HG03066 (cell line): ENCODE results near the gene HCFC1R1.

Source experiments
- ATAC-seq: cut with Tn5 transposase; IDR thresholded peaks from one replicate; pipeline ENCODE4 v1.9.1; 2021; ENCODE audit warnings: low read depth; ENCODE audit not compliant: unreplicated experiment

Gene HCFC1R1

DNA sequence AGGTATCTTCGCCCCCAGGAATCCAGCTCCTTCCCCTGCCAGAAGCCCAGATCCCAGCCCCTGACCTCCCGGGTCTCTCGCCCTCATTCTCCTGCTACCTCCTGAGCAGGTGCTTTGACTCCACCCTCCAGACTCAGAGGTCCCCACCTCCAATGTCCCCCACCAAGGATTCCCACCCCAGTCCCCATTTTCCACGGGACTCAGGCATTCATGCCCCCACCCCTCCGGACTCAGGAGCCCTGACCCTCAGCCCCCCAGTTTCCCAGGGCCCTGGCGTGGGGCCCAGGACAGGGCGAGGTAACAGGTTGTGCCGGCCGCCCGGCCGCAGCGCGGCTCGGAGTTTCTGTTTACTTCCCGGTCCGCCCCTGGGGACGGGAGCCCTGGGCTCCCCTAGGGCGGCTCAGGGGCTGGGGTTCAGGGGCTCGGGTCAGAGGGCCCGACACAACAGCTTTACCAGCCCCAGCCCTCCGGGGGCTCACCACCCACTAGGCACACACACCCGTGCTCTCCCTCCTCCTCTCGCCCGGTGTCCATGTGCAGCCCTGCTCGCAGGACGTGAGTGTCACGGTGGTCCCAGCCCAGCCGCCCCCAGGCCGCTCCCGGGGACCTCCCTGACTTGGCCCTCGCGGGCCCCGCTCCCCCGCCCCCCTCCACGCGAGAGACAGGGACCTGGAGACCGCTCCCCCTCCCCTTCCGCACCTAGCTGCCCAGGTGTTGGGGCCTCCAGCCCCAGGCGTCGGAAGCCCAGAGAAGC, 12.4 kb upstream of the HCFC1R1 start:
- no peak for ATAC-seq

DNA sequence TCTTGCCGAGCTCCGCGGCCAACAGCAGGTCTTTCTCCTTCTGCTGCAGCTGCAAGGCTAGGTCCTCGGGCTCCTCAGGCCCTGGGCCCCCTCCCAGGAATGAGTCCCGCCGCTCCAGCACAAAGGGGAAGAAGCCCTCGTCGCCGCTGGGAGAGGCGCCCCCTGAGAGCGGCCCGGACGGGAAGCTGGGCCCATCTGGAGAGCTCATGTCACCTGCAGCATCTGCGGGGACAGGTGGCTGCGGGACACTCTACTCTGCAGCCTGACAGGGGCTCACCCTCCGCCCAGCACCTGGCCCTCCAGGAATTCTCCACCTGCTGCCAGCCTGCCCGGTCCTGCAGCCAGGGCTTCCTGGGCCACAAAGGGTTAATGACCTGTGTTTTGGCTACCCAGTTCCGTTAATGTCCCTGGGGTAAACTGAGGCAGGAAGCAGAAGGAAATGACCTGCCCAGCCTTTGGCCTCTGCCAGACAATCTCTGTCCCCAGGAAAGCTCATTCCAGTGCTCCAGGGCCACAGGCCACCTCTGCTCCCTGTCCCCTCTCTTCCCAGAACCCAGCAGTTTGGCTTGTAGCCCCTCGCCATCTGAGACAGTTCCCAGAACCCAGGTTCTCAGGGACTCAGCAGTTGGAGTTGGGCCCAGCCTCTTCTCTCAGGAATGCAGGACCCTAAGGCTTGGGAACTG, 11.7 kb upstream of the HCFC1R1 start:
- no peak for ATAC-seq

DNA sequence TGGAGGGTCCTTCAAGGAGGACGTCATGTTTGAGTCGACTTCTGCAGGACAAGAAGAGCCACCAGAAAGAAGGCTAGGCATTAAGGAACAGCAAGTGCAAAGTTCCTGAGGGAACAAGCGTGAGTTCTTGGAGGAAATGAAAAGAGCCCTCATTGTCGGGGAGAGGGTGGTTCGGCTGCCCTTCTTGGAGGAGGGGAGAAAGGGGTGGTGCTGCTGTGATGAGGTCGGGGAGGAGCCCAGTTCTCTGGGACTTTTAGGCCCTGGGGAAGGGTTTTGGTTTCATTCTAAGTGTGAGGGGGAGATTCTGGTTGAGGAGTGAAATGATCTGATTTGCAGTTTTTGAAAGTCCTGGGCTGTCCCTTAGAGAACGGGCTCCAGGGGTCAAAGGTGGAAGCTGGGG, 8.9 kb upstream of the HCFC1R1 start:
- no peak for ATAC-seq

DNA sequence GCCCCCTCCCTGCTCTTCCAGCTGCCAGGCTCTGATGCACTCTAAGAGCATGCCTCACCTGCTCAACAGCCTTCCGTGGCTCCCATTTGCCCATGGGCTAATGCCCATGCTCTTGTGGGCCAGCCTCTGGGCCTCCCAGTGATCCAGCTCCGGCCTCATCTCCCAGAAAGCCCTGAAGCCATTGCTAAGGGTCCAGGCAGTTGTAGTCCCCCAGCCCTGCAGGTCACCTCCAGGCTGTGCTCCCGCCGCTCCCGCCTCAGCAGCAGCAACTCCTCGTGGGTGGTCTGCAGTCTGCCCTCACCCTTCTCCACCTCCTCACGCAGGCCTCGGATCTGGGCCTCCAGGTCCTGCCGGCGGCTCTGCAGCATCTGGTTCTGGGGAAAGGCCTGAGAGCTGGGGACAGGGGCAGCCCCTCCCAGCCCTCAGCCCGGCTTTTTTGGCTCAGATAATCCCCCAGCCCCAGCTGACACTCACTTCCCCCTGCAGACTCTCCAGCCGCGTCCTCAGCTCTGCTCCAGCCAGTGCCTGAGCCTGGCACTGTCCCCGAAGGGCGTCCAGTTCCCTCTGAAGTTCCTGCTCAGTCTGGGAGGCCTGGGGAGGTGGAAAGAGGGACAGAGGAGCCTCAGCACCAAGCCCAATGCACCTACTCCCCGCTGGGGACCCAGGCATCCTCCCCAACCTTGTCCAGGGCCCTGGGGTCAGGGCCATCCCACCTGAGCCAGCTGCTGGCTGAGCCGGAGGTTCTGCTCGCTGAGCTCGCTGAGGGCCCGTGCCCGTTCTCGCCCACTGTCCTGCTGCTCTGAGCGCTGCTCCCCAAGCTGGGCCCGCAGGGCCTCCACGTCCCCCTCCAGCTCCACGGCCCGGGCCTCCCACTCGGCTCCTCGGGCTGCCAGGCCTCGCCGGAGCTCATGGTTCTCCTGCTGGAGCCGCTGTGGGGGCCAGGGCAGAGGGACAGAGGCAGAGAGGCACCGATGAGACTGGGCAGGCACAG, 6.8 kb upstream of the HCFC1R1 start:
- ATAC-seq = no peak

DNA sequence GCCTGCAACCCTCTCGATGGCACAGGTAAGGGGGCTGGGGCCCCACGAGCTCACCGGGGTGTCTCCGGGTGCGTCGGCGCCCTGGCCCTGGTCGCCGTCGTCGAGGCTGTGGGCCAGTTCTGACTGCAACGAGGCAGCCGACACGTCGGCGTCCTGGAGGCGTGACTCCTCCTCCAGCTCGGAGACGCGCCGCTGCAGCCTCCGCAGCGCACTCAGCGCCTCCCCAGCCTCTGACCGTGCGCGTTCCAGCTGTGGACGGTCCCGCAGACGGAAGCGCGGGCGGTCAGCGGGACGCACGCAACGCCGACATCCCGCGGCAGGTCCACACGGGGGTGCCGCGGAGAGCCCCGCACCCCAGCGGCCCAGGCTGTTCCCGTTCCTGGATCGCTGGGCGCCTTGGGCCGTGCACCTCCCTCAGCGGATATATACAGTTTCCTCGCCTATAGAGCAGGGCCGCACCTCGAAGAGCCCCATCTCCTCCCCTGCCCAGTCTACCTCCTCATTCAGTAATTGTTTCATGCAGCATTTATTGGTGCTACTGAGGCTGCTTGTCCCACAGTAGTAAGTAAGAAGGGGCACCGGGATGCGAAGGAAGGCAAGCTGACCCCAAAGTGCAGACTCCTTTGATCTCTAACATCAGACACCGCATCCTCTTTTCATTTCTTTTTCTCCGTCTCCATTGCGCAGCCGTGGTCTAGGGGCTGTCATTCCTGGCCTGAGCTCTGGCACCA, 5.9 kb upstream of the HCFC1R1 start:
- no peak for ATAC-seq

DNA sequence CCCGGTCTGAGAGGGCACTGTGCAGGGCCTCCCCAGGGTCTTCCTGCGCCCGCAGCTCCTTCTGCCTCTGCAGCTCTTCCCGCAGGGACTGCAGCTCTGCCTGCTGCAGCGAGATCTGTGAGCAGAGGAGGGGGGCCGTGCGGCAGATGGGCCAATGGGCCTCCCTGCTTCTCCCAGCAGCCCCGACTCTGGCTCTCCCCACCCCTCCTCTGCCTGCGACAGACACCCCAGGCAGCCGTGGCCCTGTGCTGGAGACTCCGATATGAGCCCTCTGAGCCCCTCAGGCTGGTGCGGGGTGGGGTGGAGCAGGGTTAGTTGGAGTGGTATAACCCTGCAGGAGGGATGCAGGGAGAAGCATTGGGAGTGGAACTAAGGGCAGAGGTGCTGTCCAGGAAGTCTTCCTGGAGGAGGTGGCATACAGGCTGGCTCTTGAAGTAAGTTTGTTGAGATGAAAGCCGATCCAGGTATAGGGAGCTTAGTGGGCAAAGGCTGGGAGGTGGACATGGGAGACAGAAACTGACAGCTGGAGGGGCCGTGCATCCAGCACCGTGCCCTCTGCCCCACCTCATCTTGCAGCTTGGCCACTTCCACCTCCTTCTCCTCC, 5.1 kb upstream of the HCFC1R1 start:
- ATAC-seq = no peak

DNA sequence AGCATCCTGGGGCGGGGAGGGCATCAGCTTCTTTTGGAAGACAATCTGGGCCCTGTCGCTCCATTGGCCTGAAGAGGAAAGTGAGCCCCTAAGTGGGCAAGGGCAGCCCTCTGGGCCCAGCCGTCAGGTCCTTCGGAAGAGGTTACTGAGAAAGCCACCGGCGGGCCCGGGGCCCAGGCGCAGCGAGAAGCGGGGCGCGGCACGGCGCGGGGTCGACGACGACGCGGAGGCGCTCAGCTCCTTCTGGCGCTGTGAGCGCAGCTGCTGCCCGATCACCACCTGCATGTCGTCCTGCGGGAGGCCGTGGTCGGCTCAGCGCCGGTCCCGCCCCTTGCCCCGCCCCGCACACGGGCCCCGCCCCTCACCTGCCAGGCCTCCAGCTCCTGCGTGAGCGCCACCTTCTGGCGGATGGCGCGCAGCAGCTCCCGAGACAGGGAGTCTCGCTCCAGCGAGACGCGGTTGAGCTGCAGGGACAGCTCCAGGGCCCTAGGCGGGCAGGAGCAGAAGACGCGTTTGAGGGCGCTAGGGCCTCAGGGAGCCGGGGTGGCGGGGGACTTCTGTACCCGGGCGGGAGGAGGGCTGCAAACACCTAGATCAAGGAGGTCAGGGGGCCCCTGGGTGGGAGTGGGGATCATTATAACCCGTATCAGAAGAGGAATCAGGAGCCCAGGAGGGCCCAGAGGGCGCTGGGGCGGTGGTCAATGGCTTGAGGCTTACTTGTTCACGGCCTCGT, 4.4 kb upstream of the HCFC1R1 start:
- ATAC-seq = no peak

DNA sequence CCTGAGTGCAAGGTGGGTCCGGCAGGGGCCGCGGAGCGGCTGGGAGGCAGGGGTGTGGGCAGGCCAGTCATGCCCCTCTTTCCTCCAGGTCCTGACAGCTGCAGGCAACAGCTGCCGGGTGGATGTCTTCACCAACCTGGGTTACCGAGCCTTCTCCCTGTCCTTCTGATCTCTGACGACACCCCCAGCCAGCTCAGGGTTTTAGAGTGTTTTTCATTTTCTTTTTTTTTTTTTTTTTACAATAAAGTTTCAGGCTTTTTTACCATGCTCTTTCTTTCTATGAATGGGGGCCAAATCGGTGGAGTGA, 3.7 kb upstream of the HCFC1R1 start:
- no peak for ATAC-seq

DNA sequence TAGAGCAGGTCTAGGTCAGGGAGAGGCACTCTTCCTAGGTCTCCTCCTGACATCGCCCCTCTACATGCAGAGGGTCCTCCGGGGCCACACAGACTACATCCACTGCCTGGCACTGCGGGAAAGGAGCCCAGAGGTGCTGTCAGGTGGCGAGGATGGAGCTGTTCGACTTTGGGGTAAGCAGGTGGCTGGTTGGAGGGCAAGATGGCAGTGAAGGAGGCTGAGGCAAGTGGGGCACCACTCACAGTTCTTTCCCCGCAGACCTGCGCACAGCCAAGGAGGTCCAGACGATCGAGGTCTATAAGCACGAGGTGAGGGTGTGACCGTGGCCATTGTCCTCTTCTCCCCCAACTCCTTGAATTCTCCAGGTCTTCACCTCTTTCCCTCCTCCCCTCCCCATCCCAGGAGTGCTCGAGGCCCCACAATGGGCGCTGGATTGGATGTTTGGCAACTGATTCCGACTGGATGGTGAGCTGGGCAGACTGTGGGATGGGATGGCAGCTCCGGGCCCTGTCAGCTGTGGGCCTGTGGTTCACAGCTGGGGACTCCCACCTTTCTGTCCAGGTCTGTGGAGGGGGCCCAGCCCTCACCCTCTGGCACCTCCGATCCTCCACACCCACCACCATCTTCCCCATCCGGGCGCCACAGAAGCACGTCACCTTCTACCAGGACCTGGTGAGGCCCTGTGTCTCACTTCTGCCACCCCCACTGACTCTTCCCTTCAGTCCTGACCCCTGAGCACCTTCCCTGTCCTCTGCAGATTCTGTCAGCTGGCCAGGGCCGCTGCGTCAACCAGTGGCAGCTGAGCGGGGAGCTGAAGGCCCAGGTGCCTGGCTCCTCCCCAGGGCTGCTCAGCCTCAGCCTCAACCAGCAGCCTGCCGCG, 3.1 kb upstream of the HCFC1R1 start:
- ATAC-seq = no peak

DNA sequence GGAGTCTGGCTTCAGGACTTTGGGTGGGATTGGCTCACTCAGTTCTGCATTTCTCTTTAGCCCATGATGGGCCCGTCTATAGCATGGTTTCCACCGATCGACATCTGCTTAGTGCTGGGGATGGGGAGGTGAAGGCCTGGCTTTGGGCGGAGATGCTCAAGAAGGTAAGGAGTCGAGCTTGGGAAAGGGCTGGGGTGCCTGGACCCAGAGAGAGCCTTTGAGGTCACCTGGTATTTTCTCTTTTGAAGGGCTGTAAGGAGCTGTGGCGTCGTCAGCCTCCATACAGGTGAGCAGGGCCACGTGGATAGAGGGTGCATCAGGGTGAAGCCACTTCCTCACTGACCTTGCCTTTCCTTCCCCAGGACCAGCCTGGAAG, 2.2 kb upstream of the HCFC1R1 start:
- ATAC-seq = no peak

DNA sequence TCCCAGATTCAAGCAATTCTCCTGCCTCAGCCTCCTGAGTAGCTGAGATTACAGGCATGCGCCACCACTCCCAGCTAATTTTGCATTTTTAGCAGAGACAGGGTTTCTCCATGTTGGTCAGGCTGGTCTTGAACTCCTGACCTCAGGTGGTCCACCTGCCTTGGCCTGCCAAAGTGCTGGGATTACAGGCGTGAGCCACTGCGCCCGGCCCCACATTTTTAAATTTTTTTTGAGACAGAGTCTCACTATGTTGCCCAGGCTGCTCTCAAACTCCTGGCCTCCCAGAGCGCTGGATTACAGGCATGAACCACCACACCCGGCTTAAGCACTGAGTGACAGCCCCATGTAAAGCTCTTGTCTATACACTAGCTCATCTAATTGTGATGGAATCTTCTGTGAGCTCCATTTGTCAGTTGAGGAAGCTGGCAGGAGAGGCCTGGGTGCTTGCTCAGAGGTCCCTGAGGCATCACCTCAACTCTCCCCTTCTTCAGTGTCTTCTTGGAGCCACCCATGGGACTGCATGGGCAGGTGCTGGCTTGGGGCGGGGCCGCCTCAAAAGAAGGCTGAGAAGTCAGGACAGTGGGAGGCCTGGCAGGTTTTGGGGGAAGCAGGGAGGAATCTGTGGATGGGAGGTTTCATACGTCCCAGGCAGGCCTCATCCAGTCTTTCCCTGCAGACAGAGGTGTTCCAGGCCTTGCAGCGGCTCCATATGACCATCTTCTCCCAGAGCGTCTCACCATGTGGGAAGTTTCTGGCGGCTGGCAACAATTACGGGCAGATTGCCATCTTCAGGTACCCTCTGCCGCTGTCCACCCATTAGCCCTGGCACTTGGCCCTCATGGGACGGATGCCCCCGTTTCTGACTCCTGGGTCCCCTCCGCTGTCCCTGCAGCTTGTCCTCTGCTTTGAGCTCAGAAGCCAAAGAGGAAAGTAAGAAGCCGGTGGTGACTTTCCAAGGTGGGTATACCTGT, 1.6 kb upstream of the HCFC1R1 start:
- no peak for ATAC-seq

DNA sequence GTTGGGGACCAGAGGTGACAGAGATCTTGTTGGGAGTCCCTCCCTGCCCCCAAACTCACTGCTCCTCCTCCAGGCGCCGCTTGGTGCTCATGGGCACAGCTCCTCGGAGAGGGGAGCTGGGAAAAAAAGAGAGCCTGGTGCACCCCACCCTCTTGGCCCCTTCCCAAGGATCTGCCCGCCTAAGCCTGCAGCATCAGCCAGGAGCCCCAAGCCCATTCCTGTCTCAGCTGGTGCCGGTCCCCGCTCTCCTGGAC, 400 bp downstream of the HCFC1R1 start:
- no peak for ATAC-seq

DNA sequence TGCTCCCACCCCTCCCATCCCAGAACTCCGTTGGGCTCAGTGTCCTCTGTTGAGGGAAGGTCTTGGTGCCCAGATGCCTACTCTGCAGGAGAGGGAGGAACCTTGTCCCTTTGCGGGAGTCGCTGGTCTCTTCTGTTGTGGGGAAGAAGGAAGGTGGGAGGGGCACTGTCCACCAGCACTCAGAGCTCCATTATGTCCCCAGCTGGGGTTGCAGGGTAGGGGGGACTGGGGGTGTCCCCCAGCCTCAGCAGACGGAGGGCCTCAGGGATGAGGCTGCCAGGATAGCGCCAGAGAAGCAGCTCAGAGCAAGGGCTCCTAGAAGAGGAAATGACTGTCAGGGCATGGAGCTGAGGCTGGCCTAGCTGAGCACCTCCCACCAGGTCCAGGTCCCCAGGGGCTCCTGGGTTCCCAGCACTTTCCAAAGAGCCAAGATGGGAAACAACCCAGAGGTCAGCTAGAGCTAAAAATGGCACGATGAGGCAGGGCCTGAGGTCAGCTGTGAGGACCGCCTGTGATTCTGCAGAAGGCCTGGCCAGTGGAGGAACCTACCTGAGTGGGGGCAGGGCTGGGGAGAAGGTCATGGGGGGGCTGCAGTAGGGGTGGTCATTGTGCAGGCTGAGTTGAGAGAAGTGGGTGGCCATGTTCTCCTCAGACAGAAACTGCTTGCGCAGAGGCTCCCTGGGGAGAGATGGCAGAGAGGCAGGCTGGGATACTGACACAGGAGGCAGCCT, 893 bp downstream of the HCFC1R1 start:
- no peak for ATAC-seq

DNA sequence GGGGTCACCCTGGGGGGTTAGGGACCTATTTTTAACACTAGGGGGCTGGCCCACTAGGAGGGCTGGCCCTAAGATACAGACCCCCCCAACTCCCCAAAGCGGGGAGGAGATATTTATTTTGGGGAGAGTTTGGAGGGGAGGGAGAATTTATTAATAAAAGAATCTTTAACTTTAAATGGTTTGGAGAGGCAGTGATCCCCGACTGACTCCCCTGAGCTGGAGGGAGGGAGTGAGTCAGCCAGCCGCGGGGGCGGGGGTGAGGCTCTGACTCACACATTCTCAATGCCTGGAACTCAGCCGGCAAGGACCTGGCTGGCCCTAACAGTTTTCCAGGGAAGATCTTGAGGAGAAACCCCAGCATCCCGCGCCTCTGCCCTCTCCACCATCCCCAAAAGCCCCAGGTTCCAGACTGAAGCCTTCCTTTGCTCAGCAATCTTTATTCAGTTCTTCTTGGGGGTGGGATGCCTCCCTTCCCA, 1.5 kb downstream of the HCFC1R1 start:
- ATAC-seq = no peak

DNA sequence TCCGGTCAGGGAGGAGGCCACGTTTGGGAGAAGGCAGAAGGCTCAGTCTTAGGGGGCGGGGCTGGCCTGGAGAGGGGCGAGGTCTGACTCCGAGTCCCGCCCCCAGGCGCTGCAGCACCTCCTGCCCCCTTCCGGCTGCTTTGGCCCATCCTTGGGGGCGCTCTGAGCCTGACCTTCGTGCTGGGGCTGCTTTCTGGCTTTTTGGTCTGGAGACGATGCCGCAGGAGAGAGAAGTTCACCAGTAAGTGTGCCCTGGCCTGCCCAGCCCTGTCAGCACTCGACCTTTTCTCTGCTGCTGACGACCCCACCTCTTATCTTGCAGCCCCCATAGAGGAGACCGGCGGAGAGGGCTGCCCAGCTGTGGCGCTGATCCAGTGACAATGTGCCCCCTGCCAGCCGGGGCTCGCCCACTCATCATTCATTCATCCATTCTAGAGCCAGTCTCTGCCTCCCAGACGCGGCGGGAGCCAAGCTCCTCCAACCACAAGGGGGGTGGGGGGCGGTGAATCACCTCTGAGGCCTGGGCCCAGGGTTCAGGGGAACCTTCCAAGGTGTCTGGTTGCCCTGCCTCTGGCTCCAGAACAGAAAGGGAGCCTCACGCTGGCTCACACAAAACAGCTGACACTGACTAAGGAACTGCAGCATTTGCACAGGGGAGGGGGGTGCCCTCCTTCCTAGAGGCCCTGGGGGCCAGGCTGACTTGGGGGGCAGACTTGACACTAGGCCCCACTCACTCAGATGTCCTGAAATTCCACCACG, 2.1 kb downstream of the HCFC1R1 start:
- ATAC-seq = no peak
